ENCODE data around the gene RPL21. TPM values are rescaled to one million over a fixed set of nuclear protein-coding genes. Genes with fewer than 3 reads are reported as not detected.
A peak's percentile ranks its signal among the peaks of the same experiment; 100 is the strongest.

RPL21 gene
- total RNA-seq, 2 donors from 2014 or later, result 1,938 to 2,027 TPM

GRCh38 chr13:27264648-27265047 lies 13.3 kb downstream of the RPL21 start:
- H3K27me3 Mint-ChIP-seq, result no peaks in the 10 kb centered on the region
- DNase-seq, result no peak
- no peaks in the 10 kb centered on the region for H3K36me3 Mint-ChIP-seq (ENCODE audit: low read depth)
- no peak overlapping the region for H3K4me3 Mint-ChIP-seq
- peak overlapping the region; percentile 66 for H3K27ac Mint-ChIP-seq
- no peak for ATAC-seq
- H3K9me3 ChIP-seq (ENCODE audit: control insufficient read depth, low read length, poor library complexity, severe bottlenecking), result no peaks in the 10 kb centered on the region
- peaks cover 21% of the 10 kb centered on the region for H3K4me1 Mint-ChIP-seq

DNA sequence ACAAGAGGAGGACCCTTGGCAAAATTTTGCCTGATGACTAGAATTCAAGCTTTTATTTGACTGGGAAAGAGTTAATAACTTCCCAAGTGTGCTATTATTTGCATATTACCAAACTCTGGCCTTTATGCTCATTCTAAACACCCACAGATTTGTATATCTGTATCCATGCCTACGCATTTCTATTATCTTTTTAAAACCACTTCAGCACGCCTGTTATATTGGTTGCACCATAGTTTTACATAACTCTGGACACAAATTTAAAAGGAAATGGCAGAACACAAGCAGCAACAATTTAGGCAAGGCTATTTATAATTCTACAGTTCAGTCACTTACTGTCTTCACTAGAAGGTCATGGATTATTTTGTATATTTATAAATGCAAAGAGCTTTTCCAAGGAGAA lies 15.6 kb downstream of the RPL21 start:
- peaks cover 9% of the 10 kb centered on the region for H3K27me3 Mint-ChIP-seq
- peaks cover 21% of the 10 kb centered on the region for H3K4me1 Mint-ChIP-seq
- DNase-seq (no peak), ATAC-seq (no peak)
- H3K36me3 Mint-ChIP-seq (ENCODE audit: low read depth), result no peaks in the 10 kb centered on the region
- no peak overlapping the region for H3K27ac Mint-ChIP-seq
- H3K9me3 ChIP-seq (ENCODE audit: control insufficient read depth, low read length, poor library complexity, severe bottlenecking), result no peaks in the 10 kb centered on the region
- no peak overlapping the region for H3K4me3 Mint-ChIP-seq

- Mint-ChIP-seq H3K4me3 (no peak overlapping the region), H3K27ac (no peak overlapping the region), H3K4me1 (peaks cover 20% of the 10 kb centered on the region), H3K27me3 (peaks cover 12% of the 10 kb centered on the region), H3K36me3 (ENCODE audit: low read depth) (no peaks in the 10 kb centered on the region)
- H3K9me3 ChIP-seq (ENCODE audit: control insufficient read depth, low read length, poor library complexity, severe bottlenecking), result no peaks in the 10 kb centered on the region
- no peak for DNase-seq
- ATAC-seq, result no peak
Measured at GRCh38 chr13:27267596-27267995, 16.2 kb downstream of the RPL21 start.

- ATAC-seq (no peak), DNase-seq (no peak)
- Mint-ChIP-seq H3K36me3 (ENCODE audit: low read depth) (peaks cover 2% of the 10 kb centered on the region), H3K27ac (no peak overlapping the region), H3K4me1 (peaks cover 17% of the 10 kb centered on the region), H3K27me3 (peaks cover 22% of the 10 kb centered on the region), H3K4me3 (peak overlapping the region; percentile 90)
- no peaks in the 10 kb centered on the region for H3K9me3 ChIP-seq (ENCODE audit: control insufficient read depth, low read length, poor library complexity, severe bottlenecking)
Measured at GRCh38 chr13:27269114-27269665, 17.8 kb downstream of the RPL21 start.

DNA sequence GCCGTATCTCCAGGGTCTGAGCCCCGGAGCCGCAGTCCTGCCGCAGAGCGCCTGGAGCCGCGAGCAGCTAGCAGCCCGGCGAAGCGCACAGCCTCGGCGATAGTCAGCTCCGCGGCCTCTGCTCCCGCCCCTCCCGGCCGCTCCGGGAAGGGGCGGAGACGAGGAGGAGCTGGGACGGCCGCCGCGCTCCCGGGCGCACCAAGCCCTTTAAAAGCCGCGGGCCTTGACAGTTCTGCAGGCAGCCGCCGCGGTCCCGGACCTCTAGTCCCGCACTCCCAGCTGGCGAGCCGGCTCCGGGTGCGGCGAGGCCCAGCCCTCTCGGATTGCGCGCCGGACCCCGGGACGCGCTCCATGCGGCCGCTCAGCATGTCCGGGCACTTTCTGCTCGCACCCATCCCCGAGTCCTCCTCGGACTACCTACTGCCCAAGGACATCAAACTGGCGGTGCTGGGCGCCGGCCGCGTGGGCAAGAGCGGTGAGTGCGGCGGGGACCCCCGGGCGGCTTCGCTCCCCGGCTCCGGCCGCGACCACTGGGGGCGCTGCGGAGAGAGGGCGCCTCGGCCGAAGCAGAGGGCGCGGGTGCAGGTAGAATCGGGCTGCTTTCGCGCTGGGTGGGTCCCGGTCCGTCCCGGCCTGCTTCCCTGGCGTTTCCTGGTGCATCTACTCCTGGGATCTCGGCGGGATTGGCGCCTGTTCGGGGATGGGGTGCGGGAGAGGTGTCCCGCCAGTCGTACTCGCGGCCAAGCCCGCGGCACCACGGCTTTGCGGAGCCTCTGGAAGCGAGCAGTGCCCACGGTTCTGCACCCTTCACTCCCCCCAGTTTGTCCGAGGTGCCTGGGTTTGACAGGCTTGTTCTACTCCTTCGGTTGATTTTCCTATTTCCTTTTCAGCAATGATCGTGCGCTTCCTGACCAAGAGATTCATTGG lies 19.5 kb downstream of the RPL21 start, which contains the start of gene RASL11A:
Gene RASL11A, plus strand, starts transcription at position 237 of the 927 bp plus-strand sequence. Its CDS starts 115 bp downstream, at position 352.
- H3K4me3 Mint-ChIP-seq, result peak within 1 kb of the TSS; percentile 90
- H3K9me3 ChIP-seq (ENCODE audit: control insufficient read depth, low read length, poor library complexity, severe bottlenecking), result no peaks in the 10 kb centered on the region
- H3K27me3 Mint-ChIP-seq, result peaks cover 38% of the 10 kb centered on the region
- peaks cover 15% of the 10 kb centered on the region for H3K4me1 Mint-ChIP-seq
- ATAC-seq, result peak; percentile 93
- DNase-seq, result peak; percentile 60 to 75 (median 72)
- H3K27ac Mint-ChIP-seq, result peak within 1 kb of the TSS; percentile 82
- H3K36me3 Mint-ChIP-seq (ENCODE audit: low read depth), result peaks cover 2% of the 10 kb centered on the region

DNA sequence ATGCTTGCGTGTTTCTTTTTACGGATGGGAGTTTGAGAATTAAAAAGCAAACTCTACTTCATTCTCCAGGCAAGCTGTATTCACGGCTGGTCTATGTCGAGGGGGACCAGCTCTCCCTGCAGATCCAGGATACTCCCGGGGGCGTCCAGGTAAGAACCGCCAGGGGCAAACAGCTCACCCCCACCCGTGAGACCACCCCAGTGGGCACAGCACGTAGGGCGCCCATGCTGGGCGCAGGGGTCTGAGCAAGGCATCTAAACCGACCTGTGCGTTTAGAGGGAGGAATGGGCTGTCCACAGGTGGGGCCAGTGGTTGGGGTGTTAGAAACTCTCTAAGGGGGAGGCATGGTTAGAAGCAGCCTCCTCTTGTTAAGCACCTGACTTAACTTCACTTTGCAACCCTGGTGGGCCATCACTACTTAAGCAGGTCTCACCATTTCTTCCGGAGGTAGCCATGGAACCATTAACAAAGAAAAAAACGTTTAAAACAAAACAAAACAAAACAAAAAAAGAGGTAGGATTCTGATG lies 20.3 kb downstream of the RPL21 start:
- peak overlapping the region; percentile 82 for H3K27ac Mint-ChIP-seq
- ATAC-seq (no peak), DNase-seq (no peak)
- H3K9me3 ChIP-seq (ENCODE audit: control insufficient read depth, low read length, poor library complexity, severe bottlenecking), result no peaks in the 10 kb centered on the region
- H3K36me3 Mint-ChIP-seq (ENCODE audit: low read depth), result peaks cover 2% of the 10 kb centered on the region
- H3K27me3 Mint-ChIP-seq, result peaks cover 40% of the 10 kb centered on the region
- peak overlapping the region; percentile 90 for H3K4me3 Mint-ChIP-seq
- H3K4me1 Mint-ChIP-seq, result peaks cover 12% of the 10 kb centered on the region

DNA sequence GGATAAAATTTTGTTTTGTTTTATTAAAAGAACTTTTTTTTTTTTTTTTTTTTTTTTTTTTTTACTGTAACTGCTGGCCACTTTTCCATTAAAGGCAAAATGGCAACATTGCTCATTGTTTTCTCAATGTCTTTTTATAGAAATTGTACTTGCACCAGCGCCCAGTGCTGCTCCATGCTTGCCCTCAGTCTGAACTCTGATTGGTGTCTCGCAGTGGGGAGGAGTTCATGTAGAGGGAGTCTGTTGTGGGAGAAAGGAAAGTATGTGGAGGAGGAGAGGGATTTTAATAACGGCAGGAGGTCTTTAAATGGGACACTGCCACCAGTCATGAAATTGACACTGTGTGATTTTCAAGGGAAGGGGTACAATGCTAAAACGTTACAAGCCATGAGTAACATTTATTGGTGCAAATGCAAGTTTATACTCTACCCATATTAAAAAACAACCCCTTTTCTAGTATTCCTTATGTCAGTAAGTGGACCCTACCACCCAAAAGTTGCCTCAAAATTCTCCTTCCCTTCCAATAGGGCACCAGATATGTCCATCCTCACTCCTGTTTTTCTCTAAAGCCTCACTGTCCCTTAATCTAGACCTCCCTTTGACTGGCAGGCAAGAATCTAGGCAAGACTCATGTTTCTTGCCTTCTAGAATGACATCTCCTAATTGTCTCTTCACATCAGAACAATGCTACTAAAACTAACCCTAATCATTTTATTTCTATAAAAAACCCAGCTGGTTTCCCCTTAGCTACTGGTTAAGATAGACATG lies 22.5 kb downstream of the RPL21 start:
- H3K27ac Mint-ChIP-seq, result no peak overlapping the region
- H3K36me3 Mint-ChIP-seq (ENCODE audit: low read depth), result peaks cover 2% of the 10 kb centered on the region
- peaks cover 9% of the 10 kb centered on the region for H3K4me1 Mint-ChIP-seq
- no peak for ATAC-seq
- H3K9me3 ChIP-seq (ENCODE audit: control insufficient read depth, low read length, poor library complexity, severe bottlenecking), result no peaks in the 10 kb centered on the region
- peaks cover 44% of the 10 kb centered on the region for H3K27me3 Mint-ChIP-seq
- DNase-seq, result no peak
- H3K4me3 Mint-ChIP-seq, result no peak overlapping the region

GRCh38 chr13:27274631-27275030 lies 23.3 kb downstream of the RPL21 start:
- Mint-ChIP-seq H3K27ac (no peak overlapping the region), H3K4me3 (no peak overlapping the region), H3K36me3 (ENCODE audit: low read depth) (peaks cover 2% of the 10 kb centered on the region), H3K4me1 (peaks cover 12% of the 10 kb centered on the region), H3K27me3 (peaks cover 44% of the 10 kb centered on the region)
- no peak for ATAC-seq
- no peaks in the 10 kb centered on the region for H3K9me3 ChIP-seq (ENCODE audit: control insufficient read depth, low read length, poor library complexity, severe bottlenecking)
- no peak for DNase-seq

- Mint-ChIP-seq H3K4me1 (peaks cover 6% of the 10 kb centered on the region), H3K27ac (no peak overlapping the region), H3K27me3 (peaks cover 42% of the 10 kb centered on the region), H3K36me3 (ENCODE audit: low read depth) (peaks cover 2% of the 10 kb centered on the region), H3K4me3 (no peak overlapping the region)
- DNase-seq (no peak), ATAC-seq (no peak)
- no peaks in the 10 kb centered on the region for H3K9me3 ChIP-seq (ENCODE audit: control insufficient read depth, low read length, poor library complexity, severe bottlenecking)
Measured at GRCh38 chr13:27276188-27276587, 24.8 kb downstream of the RPL21 start.

DNA sequence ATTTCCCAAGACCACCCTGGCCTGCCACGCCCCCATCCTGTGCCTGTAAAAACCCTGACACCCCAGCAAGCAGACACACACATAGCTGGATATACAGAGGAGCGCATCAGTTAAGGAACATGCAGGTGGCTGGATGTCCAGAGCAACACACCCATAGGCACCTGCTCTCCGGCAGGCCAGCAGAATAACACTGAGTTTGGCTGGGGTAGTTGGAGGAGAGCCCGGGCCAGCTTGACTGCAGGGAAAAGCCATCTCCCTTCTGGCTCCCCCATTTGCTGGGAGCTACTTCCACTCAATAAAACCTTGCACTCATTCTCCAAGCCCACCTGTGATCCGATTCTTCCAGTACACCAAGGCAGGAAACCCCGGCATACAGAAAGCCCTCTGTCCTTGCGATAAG lies 28.1 kb downstream of the RPL21 start:
- H3K4me1 Mint-ChIP-seq, result peaks cover 2% of the 10 kb centered on the region
- H3K27ac Mint-ChIP-seq, result no peak overlapping the region
- H3K36me3 Mint-ChIP-seq (ENCODE audit: low read depth), result no peaks in the 10 kb centered on the region
- no peak for ATAC-seq
- H3K27me3 Mint-ChIP-seq, result peaks cover 34% of the 10 kb centered on the region
- H3K4me3 Mint-ChIP-seq, result no peak overlapping the region
- no peaks in the 10 kb centered on the region for H3K9me3 ChIP-seq (ENCODE audit: control insufficient read depth, low read length, poor library complexity, severe bottlenecking)
- no peak for DNase-seq

DNA sequence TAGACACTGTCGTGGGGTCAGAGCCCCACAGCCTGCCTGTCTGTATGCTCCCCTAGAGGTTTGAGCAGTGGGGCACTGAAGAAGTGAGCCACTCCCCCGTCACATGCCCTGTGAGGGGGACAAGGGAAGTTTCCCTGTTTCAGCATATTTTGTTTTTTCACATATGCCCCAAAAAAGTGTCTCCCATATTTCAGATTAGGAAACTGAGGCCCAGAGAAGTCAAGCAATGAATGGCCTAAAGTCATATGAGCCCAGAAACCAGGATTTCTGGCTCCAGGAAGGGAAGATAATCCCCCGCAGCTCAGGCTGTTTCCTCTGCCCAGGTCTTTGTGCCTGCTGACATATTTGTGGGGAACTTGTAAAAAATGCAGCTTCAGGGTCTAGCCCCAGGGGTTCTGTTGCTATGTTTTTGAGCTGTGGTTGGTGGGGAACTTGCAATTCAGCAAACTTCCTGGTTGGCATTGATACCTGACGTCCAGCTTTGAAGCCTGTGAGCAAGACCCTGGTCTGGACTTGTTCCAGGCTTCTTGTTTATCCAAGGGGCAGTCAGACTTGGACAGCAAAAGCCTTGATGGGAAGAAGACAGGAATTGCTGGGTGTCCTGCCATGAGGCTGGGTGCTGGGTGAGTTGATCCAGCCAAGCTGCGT lies 28.8 kb downstream of the RPL21 start:
- no peaks in the 10 kb centered on the region for H3K9me3 ChIP-seq (ENCODE audit: control insufficient read depth, low read length, poor library complexity, severe bottlenecking)
- peaks cover 29% of the 10 kb centered on the region for H3K27me3 Mint-ChIP-seq
- H3K4me1 Mint-ChIP-seq, result peaks cover 2% of the 10 kb centered on the region
- H3K4me3 Mint-ChIP-seq, result no peak overlapping the region
- ATAC-seq (no peak), DNase-seq (no peak)
- no peaks in the 10 kb centered on the region for H3K36me3 Mint-ChIP-seq (ENCODE audit: low read depth)
- no peak overlapping the region for H3K27ac Mint-ChIP-seq

DNA sequence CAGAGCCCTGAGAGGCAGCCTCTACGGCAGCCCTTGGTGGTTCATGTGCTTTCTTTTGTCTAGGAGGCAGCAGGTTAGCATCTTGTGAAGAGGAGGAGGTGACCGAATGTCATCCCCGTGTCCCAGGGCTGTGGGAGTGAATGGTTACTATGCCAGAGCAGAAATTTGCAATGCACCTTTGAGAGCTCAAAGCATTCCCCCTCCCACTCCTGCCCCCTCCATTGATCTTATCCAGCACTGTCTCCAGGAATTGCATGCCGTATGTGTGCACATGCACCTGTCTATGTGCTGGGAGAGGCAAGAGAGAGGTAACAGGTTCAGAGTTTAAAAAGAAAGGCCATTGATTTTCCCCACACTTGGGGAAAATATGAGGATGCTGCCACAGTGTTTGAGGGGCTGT lies 29.5 kb downstream of the RPL21 start:
- DNase-seq, result no peak
- Mint-ChIP-seq H3K27me3 (peaks cover 28% of the 10 kb centered on the region), H3K36me3 (ENCODE audit: low read depth) (no peaks in the 10 kb centered on the region), H3K4me3 (no peak overlapping the region), H3K4me1 (peaks cover 5% of the 10 kb centered on the region), H3K27ac (no peak overlapping the region)
- H3K9me3 ChIP-seq (ENCODE audit: control insufficient read depth, low read length, poor library complexity, severe bottlenecking), result no peaks in the 10 kb centered on the region
- no peak for ATAC-seq
